Suppressor macrophage (primary cell): ENCODE results near the gene GRIK3.
"Not testable (repeated sequence)": the region's sequence is repeated elsewhere in the genome, so short reads cannot be mapped to it uniquely, and the experiment has no call there.

Experiments
- DNase-seq, 4 experiments: peaks; one replicate each; pipeline ENCODE4 v3.0.0-alpha.2; 2020 to 2022
- total RNA-seq, 17 experiments: gene quantifications; one replicate each; lab custom pipeline; 2026; ENCODE audit warnings: mixed read lengths in 6 of 17, inconsistent platforms in 3 of 17; lab: John Stamatoyannopoulos, UW

GRIK3 gene
- 0 to 5.8 (median 0) reads per million in 17 experiments for total RNA-seq

- DNase-seq = no peak
Measured at GRCh38 chr1:37034121-37035013, at the start of gene GRIK3. TSS of gene GRIK3 (minus strand) at chr1:37034515. CDS start at chr1:37034108, 407 bp downstream.

- no peak for DNase-seq
Measured at GRCh38 chr1:37084013-37084412, 49.7 kb upstream of the GRIK3 start.

- DNase-seq = no peak
Measured at GRCh38 chr1:37083603-37084002, 49.3 kb upstream of the GRIK3 start.

DNA sequence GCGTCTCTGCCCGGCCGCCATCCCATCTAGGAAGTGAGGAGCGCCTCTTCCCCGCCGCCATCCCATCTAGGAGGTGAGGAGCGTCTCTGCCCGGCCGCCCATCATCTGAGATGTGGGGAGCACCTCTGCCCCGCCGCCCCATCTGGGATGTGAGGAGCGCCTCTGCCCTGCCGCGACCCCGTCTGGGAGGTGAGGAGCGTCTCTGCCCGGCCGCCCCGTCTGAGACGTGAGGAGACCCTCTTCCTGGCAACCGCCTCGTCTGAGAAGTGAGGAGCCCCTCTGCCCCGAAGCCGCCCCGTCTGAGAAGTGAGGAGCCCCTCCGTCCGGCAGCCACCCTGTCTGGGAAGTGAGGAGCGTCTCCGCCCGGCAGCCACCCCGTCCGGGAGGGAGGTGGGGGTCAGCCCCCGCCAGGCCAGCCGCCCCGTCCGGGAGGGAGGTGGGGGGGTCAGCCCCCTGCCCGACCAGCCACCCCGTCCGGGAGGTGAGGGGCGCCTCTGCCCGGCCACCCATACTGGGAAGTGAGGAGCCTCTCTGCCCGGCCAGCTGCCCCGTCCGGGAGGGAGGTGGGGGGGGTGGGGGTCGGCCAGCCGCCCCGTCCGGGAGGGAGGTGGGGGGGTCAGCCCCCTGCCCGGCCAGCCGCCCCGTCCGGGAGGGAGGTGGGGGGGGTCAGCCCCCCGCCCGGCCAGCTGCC, 46.1 kb upstream of the GRIK3 start:
- not testable (repeated sequence) for DNase-seq

DNA sequence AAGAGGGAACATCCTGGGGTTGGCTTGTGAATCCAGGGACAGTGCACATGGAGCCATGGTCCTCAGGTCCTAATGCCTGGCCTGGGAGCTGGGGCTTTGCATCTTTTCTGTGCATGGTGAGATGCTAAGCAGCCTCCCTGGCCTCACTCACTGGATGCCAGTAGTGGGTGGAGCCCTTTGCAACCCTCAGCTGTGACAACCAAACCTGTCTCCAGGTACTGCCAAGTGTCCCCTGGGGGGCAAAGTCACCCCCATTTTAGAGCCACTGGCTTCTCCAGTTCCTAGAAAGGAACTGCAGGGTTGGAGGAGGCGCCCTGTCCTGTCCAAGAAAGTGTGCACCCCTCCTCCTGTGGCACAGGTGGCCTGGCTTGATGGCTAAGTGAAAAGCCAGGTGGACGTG, 44.6 kb upstream of the GRIK3 start:
- no peak for DNase-seq

GRCh38 chr1:37076168-37076567, 41.9 kb upstream of the GRIK3 start:
- DNase-seq = no peak

DNA sequence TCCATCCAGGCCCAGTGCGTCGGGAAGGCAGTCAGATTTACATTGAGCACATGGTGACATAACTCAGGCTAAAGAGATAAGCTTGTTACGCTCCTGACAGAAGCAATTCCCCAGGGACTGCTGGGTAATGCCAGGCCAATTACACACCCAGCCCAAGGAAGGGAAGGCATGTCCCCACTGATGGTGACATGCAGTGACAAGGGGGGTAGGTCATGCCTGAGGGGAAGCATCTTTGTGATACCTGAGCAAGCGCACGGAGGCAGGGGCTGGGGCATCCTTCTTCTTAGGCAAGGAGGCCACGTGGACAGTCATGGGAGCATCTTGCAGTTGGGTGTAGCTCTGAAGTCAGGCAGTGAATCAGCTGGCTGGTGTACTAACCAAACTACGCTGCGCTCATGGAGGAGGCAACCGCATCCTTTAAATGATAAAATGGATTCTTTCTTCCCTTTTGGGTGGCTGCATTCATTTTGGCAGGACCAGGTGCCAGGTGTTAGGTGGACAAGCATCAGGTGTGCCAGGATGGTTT, 39.6 kb upstream of the GRIK3 start:
- DNase-seq = no peak

GRCh38 chr1:37073152-37073853, 39.0 kb upstream of the GRIK3 start:
- DNase-seq = no peak

- no peak for DNase-seq
Measured at GRCh38 chr1:37071829-37072228, 37.5 kb upstream of the GRIK3 start.

GRCh38 chr1:37070126-37070525, 35.8 kb upstream of the GRIK3 start:
- no peak for DNase-seq

DNA sequence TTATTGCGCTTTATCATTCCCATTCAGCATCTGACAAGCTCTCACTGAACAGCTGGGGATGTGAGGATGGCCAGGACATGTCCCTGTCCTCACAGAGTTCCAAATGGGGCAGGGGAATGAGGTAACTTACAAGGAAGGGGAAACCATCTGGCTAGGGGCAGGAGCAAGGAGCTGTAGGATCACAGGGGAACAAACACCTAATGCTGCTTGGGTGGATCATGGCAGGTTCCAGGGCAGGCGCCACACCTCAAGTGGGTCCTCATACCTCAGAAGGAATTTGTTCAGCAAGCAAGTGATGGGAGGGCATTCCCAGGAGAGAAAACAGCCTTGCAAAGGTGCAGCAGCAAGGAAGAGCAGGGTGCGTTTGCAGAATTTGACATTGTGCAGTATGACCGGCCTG, 35.1 kb upstream of the GRIK3 start:
- DNase-seq = no peak

GRCh38 chr1:37068897-37069296, 34.6 kb upstream of the GRIK3 start:
- no peak for DNase-seq

GRCh38 chr1:37068260-37068659, 33.9 kb upstream of the GRIK3 start:
- no peak for DNase-seq

DNA sequence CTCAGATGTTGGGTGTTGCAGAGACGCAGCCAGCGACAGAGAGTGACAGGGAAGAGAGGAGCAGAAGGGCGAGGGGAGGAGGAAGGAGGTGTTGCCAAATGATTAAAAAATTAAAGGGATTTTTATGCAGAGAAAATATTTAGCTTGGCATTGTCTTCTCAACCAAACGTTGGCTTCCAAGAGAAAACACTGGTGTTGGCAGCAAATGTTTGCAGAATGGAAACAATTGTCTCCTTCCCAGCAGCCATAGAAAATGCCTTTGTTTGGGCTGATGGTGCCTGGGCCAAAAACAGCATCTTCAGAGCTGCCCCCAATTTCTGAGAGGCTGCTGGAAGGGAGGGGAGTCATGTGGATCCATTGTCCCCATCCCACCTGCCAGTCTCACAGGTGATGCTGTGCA, 29.7 kb upstream of the GRIK3 start:
- DNase-seq = no peak

- DNase-seq = no peak
Measured at GRCh38 chr1:37059346-37059745, 25.0 kb upstream of the GRIK3 start.

- DNase-seq = no peak
Measured at GRCh38 chr1:37058424-37058988, 24.2 kb upstream of the GRIK3 start.

DNA sequence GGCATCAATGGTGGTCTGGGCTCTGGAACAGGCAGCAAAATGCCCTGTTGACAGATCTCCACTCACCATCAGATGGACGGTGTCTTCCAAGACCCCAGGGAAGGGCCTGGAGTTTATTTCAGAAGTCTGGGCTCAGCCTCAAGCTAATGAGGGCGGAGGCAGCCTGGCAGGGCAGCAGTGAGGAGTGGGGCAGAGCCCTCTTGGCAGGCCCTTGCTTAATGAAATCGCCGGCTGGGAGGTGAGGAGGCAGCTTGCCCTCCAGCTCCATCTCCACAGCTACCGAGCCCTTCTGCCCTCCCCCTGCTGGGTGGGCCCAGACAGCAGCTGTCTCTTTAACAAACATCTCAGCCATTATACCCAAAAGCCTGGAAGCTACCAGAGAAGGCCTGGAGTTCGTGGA, 22.0 kb upstream of the GRIK3 start:
- no peak for DNase-seq

DNA sequence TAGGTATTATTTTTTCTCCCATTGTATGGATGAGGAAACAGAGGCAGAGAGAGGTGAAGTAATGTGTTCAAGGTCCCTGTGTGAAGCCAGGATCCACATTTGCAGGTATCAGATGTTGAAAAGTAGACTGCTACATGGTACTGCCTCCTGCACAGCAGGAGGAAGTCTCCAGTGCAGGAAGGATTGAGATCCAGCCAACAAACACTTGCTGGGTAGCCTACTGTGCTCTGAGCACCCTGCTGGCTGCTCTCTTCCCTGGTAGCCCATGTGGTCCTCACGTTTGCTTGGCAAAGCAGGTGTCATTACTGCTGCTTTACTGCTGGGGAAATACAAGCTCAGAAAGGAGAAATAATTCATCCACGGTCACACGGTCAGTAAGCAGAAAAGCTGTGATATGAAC, 21.3 kb upstream of the GRIK3 start:
- no peak for DNase-seq

DNA sequence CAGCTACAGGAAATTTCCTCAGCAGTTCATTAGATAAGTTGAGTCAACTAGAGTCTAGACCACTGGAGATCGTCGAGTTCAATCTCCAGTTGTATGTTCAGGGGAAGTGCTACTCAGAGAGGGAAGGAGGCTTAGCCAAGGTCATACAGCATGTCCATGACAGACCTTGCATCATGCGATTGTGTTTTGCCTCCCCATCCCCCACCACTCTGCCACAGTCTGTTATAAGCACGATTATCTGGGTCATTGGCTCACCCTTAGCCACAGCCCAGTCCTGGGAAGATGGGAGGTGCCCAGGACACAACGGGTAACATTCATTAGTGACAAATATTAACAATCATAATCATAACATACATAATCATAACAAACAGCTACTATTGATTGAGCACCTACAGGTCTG, 18.9 kb upstream of the GRIK3 start:
- no peak for DNase-seq

- DNase-seq = no peak
Measured at GRCh38 chr1:37052120-37052519, 17.8 kb upstream of the GRIK3 start.

DNA sequence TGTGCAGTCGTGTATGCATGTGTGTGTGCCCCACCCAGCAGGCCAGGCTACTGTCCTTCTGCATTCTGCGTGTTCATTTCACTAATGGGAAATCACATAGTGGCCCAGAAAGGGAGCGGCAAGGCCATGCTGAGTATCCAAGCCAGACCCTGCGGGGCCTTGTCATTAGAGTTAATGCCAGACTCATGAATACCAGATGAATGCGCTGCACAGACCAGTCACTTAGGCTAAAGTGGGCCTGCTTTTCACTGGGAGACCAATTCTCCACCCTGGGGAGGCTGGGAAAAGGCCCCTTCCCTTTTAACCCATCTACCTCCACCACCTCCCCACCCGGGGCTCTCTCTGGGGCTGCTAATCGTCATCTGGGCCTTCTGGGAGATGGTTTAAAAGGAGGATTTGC, 17.0 kb upstream of the GRIK3 start:
- no peak for DNase-seq

GRCh38 chr1:37047542-37047941, 13.2 kb upstream of the GRIK3 start:
- no peak for DNase-seq

GRCh38 chr1:37043101-37043500, 8.8 kb upstream of the GRIK3 start:
- DNase-seq = no peak
